Gastroesophageal sphincter (tissue), 4 donors: ENCODE results near the gene PPAN. TPM values are rescaled to one million over a fixed set of nuclear protein-coding genes. Genes with fewer than 3 reads are reported as not detected.

Experiments used
- ATAC-seq: fragments of 150-250 bp; one replicate; pipeline ENCODE4 v1.9.1; 2016; ENCODE audit warnings: mild to moderate bottlenecking, moderate library complexity
- H3K27ac ChIP-seq, 4 donors: fragments of 200-600 bp; sonication (generic) in 3 of 4; 1 replicate in 3 of 4; 2 replicates in 1 of 4; pipeline ENCODE4 v1.5.1; 2016 to 2019
- H3K27me3 ChIP-seq: fragments of 200-600 bp; sonication (generic); one replicate; pipeline ENCODE4 v1.5.1; 2019
- H3K36me3 ChIP-seq, 2 donors: fragments of 200-600 bp; sonication (generic); one replicate each; pipeline ENCODE4 v1.5.1; 2019; ENCODE audit warnings: control low read depth in 1 of 2
- H3K4me1 ChIP-seq, 3 donors: fragments of 200-600 bp; sonication (generic); 1 replicate in 2 of 3; 2 replicates in 1 of 3; pipeline ENCODE4 v1.5.1; 2016 to 2019; ENCODE audit warnings: control low read depth in 2 of 3
- H3K4me3 ChIP-seq, 2 donors: fragments of 200-600 bp; sonication (generic); one replicate each; pipeline ENCODE4 v1.5.1; 2019; ENCODE audit warnings: mild to moderate bottlenecking in 1 of 2, moderate library complexity in 1 of 2
- H3K9me3 ChIP-seq, 3 donors: fragments of 200-600 bp; sonication (generic); one replicate each; pipeline ENCODE4 v1.5.1; 2017 to 2019; ENCODE audit warnings: control low read depth in 2 of 3
- EP300 ChIP-seq: sonication (generic); formaldehyde crosslinking; IDR thresholded peaks from one replicate; pipeline ENCODE4 v1.6.1; 2017; ENCODE audit warnings: antibody characterized with exemption, mild to moderate bottlenecking
- POLR2A ChIP-seq, 2 donors: fragments of 450-650 bp; IDR thresholded peaks; one replicate each; pipeline ENCODE4 v1.6.1; 2017; ENCODE audit warnings: antibody characterized with exemption in 2 of 2, mild to moderate bottlenecking in 2 of 2, moderate library complexity in 1 of 2
- POLR2AphosphoS5 ChIP-seq: sonication (generic); formaldehyde crosslinking; IDR thresholded peaks from one replicate; pipeline ENCODE4 v1.6.1; 2017; ENCODE audit warnings: antibody characterized with exemption
- WGBS, 2 donors: methylation state at CpG; one replicate each; pipeline ENCODE4 v1.1.5; 2018; ENCODE audit warnings: low coverage in 1 of 2; 5-methylcytosine and 5-hydroxymethylcytosine counted together
- total RNA-seq, 4 donors: library from RNA; depleted of rRNA; stranded (reverse); fragments of >200 nt; gene quantifications; one replicate each; pipeline ENCODE4 v1.1.0, GENCODE V29; 2016
- TF ChIP-seq, protein P1 (sequence below), 4 experiments: fragments of 200-600 bp in 2 of 4; fragments of 450-650 bp in 2 of 4; sonication (generic) in 1 of 4; IDR thresholded peaks; one replicate each; pipeline ENCODE4 v1.5.1; 2017 to 2019; ENCODE audit warnings: antibody characterized with exemption in 4 of 4, mild to moderate bottlenecking in 2 of 4, moderate library complexity in 2 of 4

Gene PPAN
- total RNA-seq, 4 donors from 2014 or later = 22.7 to 40.3 (median 31.5) TPM

DNA sequence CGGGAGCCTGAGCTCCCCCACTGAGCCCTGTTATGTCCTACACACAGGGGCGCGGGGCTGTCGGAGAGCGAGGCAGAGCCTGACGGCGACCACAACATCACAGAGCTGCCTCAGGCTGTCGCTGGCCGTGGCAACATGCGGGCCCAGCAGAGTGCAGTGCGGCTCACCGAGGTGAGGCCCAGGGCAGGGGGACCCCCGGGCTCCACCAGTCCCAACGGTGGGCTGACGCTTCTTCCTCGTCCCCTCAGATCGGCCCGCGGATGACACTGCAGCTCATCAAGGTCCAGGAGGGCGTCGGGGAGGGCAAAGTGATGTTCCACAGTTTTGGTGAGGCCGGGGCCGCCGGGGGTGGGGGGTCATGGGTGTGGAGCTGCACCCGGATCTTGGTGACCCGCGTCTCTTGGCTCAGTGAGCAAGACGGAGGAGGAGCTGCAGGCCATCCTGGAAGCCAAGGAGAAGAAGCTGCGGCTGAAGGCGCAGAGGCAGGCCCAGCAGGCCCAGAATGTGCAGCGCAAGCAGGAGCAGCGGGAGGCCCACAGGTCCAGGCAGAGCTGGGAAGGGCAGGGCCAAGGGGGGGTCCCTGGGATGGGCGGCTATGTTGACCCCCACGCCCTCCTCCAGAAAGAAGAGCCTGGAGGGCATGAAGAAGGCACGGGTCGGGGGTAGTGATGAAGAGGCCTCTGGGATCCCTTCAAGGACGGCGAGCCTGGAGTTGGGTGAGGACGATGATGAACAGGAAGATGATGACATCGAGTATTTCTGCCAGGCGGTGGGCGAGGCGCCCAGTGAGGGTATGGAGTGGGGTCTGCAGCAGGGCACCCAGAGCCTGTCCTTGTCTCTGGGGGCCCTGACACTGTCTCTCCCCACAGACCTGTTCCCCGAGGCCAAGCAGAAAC is 4.2 kb downstream of the PPAN start:
- WGBS, 2 donors = 78% methylated on average over 13 of the region's 44 CpGs; no CpG with 5 or more reads in 1 of the 2 donors
- Histone ChIP-seq H3K36me3 (peaks cover 0 to 66% of the 10 kb centered on the region in 2 donors), H3K9me3 (no peaks in the 10 kb centered on the region), H3K4me1 (peaks cover 0 to 44% (median 14%) of the 10 kb centered on the region in 3 donors), H3K27me3 (no peaks in the 10 kb centered on the region), H3K4me3 (no peak overlapping the region), H3K27ac (no peak overlapping the region)
- no peak for ATAC-seq
- TF ChIP-seq EP300 (no peak), POLR2AphosphoS5 (no peak), POLR2A (IDR thresholded peaks at IDR 0.05) (no peak)
- TF ChIP-seq, protein P1, sequence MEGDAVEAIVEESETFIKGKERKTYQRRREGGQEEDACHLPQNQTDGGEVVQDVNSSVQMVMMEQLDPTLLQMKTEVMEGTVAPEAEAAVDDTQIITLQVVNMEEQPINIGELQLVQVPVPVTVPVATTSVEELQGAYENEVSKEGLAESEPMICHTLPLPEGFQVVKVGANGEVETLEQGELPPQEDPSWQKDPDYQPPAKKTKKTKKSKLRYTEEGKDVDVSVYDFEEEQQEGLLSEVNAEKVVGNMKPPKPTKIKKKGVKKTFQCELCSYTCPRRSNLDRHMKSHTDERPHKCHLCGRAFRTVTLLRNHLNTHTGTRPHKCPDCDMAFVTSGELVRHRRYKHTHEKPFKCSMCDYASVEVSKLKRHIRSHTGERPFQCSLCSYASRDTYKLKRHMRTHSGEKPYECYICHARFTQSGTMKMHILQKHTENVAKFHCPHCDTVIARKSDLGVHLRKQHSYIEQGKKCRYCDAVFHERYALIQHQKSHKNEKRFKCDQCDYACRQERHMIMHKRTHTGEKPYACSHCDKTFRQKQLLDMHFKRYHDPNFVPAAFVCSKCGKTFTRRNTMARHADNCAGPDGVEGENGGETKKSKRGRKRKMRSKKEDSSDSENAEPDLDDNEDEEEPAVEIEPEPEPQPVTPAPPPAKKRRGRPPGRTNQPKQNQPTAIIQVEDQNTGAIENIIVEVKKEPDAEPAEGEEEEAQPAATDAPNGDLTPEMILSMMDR (IDR thresholded peaks at IDR 0.05) = no peak

DNA sequence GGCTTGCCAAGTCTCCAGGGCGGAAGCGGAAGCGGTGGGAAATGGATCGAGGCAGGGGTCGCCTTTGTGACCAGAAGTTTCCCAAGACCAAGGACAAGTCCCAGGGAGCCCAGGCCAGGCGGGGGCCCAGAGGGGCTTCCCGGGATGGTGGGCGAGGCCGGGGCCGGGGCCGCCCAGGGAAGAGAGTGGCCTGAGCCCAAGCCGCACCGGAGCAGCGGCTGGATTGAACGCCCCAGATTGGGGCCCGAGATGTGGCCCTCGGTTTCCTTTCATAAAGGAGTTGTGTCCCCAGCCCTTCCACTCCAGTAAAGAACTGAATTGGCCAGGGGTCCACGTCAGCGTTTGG is 4.8 kb downstream of the PPAN start:
- H3K4me3 ChIP-seq = no peak overlapping the region
- no peaks in the 10 kb centered on the region for H3K27me3 ChIP-seq
- 83% methylated on average over 2 of the region's 19 CpGs; no CpG with 5 or more reads in 1 of the 2 donors for WGBS, 2 donors
- peaks cover 0 to 72% of the 10 kb centered on the region in 2 donors for H3K36me3 ChIP-seq
- ATAC-seq = no peak
- TF ChIP-seq POLR2A (IDR thresholded peaks at IDR 0.05) = no peak
- H3K4me1 ChIP-seq = peaks cover 0 to 39% (median 11%) of the 10 kb centered on the region in 3 donors
- no peaks in the 10 kb centered on the region for H3K9me3 ChIP-seq
- no peak overlapping the region for H3K27ac ChIP-seq

DNA sequence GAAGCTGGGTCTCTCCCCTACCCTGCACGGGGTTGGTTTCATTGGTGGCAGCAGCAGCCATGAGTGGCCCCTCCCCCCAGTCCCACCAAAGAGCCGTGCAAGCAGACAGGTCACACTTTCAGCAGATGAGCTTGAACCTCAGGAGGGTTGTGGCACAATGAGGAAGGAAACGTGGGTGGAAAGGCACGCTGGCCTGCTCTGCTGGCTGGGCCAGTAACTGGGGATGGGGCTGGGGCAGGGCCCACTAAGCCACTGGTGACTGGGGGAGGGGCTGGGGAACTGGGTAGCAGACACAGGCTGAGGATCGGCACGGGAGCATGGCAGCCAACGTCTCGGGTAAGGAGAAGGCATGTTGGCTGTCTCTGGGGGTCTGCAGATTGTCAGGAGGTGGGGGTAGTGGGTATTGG is 5.2 kb downstream of the PPAN start, which contains the start of gene P2RY11:
TSS of gene P2RY11 (plus strand) at position 289 of the 407 bp plus-strand sequence. CDS start at position 318, 29 bp downstream.
- no peak for ATAC-seq
- H3K4me1 ChIP-seq = peaks cover 0 to 37% (median 11%) of the 10 kb centered on the region in 3 donors
- H3K36me3 ChIP-seq = peaks cover 0 to 77% of the 10 kb centered on the region in 2 donors
- TF ChIP-seq EP300 (no peak), POLR2A (IDR thresholded peaks at IDR 0.05) (no peak), POLR2AphosphoS5 (no peak)
- TF ChIP-seq, protein P1 (IDR thresholded peaks at IDR 0.05) = no peak
- H3K4me3 ChIP-seq = no peak within 1 kb of the TSS
- H3K9me3 ChIP-seq = no peaks in the 10 kb centered on the region
- WGBS, 2 donors = 45 to 81% methylated on average over 4 of the region's 8 CpGs
- H3K27me3 ChIP-seq = no peaks in the 10 kb centered on the region
- H3K27ac ChIP-seq = peak within 1 kb of the TSS in 1 of 4 donors; percentile 2

DNA sequence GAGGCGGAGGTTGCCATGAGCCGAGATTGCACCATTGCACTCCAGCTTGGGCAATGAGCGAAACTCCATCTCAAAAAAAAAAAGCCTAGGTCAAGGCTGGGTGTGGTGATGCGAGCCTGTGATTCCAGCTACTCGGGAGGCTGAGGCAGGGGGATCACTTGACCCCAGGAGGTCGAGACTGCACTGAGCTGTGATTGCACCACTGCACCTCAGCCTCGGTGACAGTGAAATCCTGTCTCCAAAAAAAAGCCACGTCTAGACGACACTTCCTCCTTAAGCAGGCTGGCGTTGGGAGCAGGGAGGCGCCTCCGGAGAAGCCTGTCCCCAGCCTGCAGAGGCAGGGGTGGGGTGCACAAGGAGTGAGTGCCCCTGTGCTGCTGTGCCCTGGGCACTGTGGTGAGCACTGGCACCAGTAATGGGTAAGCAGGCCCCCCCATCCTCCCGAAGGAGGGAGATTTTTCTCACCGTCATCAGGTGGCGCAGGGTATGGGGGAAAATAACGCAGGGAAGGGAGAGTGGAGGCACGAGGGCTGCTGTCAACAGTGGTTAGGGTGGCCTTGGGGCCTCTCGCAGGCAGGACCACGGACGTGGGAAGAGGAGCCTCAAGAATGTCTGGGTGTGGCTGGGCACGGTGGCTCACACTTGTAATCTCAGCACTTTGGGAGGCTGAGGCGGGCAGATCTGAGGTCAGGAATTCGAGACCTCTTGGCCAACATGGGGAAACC is 6.0 kb downstream of the PPAN start:
- no peak overlapping the region for H3K4me3 ChIP-seq
- no peaks in the 10 kb centered on the region for H3K9me3 ChIP-seq
- H3K27ac ChIP-seq = peak overlapping the region in 1 of 4 donors; percentile 2
- TF ChIP-seq POLR2AphosphoS5 (no peak), EP300 (no peak), POLR2A (IDR thresholded peaks at IDR 0.05) (no peak)
- TF ChIP-seq, protein P1 (IDR thresholded peaks at IDR 0.05) = no peak
- no peaks in the 10 kb centered on the region for H3K27me3 ChIP-seq
- WGBS, 2 donors = 55% methylated on average over 11 of the region's 23 CpGs; no CpG with 5 or more reads in 1 of the 2 donors
- peaks cover 0 to 34% (median 5%) of the 10 kb centered on the region in 3 donors for H3K4me1 ChIP-seq
- peaks cover 0 to 84% of the 10 kb centered on the region in 2 donors for H3K36me3 ChIP-seq
- no peak for ATAC-seq

DNA sequence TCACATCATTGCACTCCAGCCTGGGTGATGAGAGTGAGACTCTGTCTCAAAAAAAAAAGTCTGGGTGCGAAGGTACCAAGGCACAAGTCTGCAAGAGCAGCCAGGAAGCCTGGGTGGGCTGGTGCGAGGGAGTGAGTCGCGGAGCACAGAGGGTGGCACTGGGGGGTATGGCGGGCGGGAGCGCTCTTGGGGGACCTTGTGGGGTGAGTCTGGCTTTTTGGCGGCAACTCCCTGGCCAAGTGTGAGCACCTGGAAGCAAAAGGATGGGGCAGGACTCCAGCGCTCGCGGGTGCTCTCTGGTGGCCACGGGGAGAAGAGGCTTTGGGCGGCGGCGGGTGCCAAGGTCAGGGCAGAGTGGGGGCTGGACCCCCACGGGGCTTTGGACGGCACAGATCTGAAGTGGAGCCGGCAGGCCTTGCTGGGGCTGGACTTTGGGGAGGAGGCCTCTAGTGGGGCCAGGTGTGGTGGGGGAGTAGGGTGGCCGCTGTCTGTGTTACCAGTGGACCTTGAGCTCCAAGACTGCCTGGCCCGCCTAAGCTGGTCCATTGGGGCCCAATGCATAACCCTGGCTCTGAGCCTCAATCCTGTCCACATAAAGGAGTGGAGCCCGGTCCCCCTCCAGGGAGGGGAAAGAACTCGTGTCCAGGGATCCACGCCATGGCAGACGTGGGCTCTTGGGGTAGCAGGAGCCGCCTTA is 6.9 kb downstream of the PPAN start:
- TF ChIP-seq POLR2A (IDR thresholded peaks at IDR 0.05) = no peak
- TF ChIP-seq, protein P1 (IDR thresholded peaks at IDR 0.05) = peak in 3 of 4 experiments; percentile 47 to 67 (median 53)
- Histone ChIP-seq H3K27ac (peak overlapping the region in 2 of 4 donors; percentile 2 to 31), H3K27me3 (no peaks in the 10 kb centered on the region), H3K36me3 (peaks cover 0 to 84% of the 10 kb centered on the region in 2 donors), H3K9me3 (no peaks in the 10 kb centered on the region), H3K4me3 (no peak overlapping the region), H3K4me1 (peaks cover 0 to 34% (median 4%) of the 10 kb centered on the region in 3 donors)
- WGBS, 2 donors = 3 to 20% methylated on average over 6 to 17 of the region's 25 CpGs
- peak; percentile 35 for ATAC-seq
